NCI-H1930 (cell line): ENCODE measurements around the gene PTER.
A peak's percentile ranks its signal among the peaks of the same experiment; 100 is the strongest.

ENCODE experiments used
- DNase-seq, 2 experiments: peaks; one replicate each; lab custom pipeline; 2025; lab: John Stamatoyannopoulos, UW

PTER gene

GRCh38 chr10:16472828-16473227 is 36.0 kb downstream of the PTER start:
- no peak for DNase-seq

GRCh38 chr10:16477757-16478156 is 40.9 kb downstream of the PTER start:
- no peak for DNase-seq

GRCh38 chr10:16478801-16479200 is 42.0 kb downstream of the PTER start:
- DNase-seq, result no peak

- no peak for DNase-seq
Measured at GRCh38 chr10:16481052-16481728, 44.4 kb downstream of the PTER start.

GRCh38 chr10:16483241-16483917 is 46.6 kb downstream of the PTER start:
- no peak for DNase-seq

- DNase-seq, result no peak
Measured at GRCh38 chr10:16490511-16490910, 53.7 kb downstream of the PTER start.

- DNase-seq, result peak in 1 of 2 experiments; percentile 62
Measured at GRCh38 chr10:16491933-16492332, 55.1 kb downstream of the PTER start.

GRCh38 chr10:16493884-16494536 is 57.2 kb downstream of the PTER start:
- no peak for DNase-seq

- no peak for DNase-seq
Measured at GRCh38 chr10:16497911-16498310, 61.1 kb downstream of the PTER start.

- no peak for DNase-seq
Measured at GRCh38 chr10:16505161-16505560, 68.4 kb downstream of the PTER start.

- DNase-seq, result no peak
Measured at GRCh38 chr10:16509996-16510395, 73.2 kb downstream of the PTER start.

GRCh38 chr10:16510843-16511242 is 74.0 kb downstream of the PTER start:
- DNase-seq, result no peak

- no peak for DNase-seq
Measured at GRCh38 chr10:16518822-16519221, 82.0 kb downstream of the PTER start.

- DNase-seq, result no peak
Measured at GRCh38 chr10:16519250-16519907, 82.6 kb downstream of the PTER start.

GRCh38 chr10:16519908-16520861 is 83.4 kb downstream of the PTER start:
- no peak for DNase-seq

GRCh38 chr10:16520900-16521299 is 84.1 kb downstream of the PTER start:
- DNase-seq, result no peak

GRCh38 chr10:16521311-16522016 is 84.7 kb downstream of the PTER start, which contains the start of gene C1QL3:
Gene C1QL3 (minus strand): TSS chr10:16521879. CDS start chr10:16521065, 814 bp downstream.
- no peak for DNase-seq

GRCh38 chr10:16527452-16527851 is 90.6 kb downstream of the PTER start:
- no peak for DNase-seq

- DNase-seq, result no peak
Measured at GRCh38 chr10:16529853-16530252, 93.0 kb downstream of the PTER start.

GRCh38 chr10:16536155-16536554 is 99.3 kb downstream of the PTER start:
- DNase-seq, result no peak

GRCh38 chr10:16544099-16544498 is 107.3 kb downstream of the PTER start:
- DNase-seq, result no peak
